Cerebellar cortex (tissue), 1 donor: ENCODE results near the gene MEOX2.

Source experiments
- DNase-seq: peaks from one replicate; pipeline ENCODE4 v3.0.0-alpha.2; 2015; ENCODE audit warnings: low spot score

The MEOX2 gene

GRCh38 chr7:15610503-15610902 lies 76.0 kb downstream of the MEOX2 start:
- no peak for DNase-seq

- DNase-seq = no peak
Measured at GRCh38 chr7:15609287-15609686, 77.2 kb downstream of the MEOX2 start.

- no peak for DNase-seq
Measured at GRCh38 chr7:15607529-15608210, 78.8 kb downstream of the MEOX2 start.

DNA sequence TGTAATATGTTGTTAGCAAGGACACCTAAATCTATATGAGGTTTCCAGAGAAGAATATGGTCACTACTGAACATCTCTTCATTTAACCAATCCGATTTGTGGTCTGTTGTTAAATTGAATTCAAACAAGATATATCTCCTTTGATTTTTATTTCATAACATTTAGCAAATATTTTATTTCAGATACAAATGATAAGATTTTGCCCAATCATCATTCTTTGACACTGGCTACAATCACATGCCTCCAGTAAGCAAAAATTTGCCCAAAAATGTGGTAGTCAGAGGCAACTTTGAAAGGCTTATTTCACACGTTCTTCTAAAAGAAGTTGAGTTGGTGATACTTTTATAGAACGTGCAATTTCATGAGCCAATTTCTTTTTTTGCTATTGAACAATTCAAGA lies 79.9 kb downstream of the MEOX2 start:
- no peak for DNase-seq

DNA sequence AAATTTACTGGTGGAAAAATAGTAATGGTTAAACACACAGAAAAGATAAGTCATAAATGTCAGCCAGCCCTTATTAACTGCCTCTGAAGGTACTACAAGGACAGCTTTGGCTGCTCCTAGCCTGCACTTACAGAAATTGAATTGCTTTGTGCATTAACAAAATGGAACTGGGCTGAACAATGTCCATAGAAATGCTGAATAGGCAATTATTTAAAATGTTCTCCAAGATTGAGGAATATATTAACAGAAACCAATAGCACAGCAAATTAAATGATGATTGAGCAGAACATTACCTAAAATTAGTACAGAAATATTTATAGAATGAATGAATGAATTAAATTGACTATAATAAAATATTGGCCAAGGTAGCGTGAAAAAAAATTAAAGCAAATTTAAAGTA lies 82.3 kb downstream of the MEOX2 start:
- DNase-seq = no peak

DNA sequence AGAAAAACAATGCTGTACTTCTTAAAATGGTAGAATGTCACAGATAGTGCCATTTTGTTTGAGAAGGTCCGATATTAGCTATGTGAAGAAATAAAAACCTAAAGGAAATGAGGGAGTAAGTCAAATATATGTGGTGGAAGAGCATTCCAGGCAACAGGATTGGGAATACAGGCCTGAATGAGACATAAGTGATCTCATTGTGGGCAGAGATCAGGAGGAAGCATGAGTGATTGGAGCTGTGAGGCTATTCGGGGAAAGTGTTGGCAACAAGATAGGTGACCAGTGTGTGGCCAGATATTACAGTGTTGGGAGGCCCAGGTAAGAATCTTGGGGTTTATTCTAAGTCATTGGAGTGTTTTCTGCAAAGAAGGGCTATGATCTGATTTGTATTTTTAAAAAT lies 83.4 kb downstream of the MEOX2 start:
- no peak for DNase-seq

DNA sequence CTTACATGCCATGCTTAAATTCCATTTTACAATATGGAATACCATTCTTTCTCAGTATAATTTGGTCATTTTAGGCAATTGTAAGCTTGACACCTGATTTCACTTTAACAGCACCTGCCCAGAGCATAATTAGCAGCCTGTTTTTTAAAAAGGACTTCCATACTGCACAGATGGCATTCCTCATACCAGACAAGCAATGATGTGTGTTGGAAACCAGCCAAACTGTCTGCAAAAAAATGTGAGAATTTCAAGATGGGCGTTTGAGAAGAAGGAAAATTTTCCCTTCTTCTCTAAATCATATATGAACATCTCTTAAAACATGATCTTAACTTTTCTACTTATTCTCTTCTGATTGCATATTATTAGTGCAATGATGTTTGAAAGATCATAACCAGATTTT lies 84.2 kb downstream of the MEOX2 start:
- DNase-seq = peak; percentile 5

DNA sequence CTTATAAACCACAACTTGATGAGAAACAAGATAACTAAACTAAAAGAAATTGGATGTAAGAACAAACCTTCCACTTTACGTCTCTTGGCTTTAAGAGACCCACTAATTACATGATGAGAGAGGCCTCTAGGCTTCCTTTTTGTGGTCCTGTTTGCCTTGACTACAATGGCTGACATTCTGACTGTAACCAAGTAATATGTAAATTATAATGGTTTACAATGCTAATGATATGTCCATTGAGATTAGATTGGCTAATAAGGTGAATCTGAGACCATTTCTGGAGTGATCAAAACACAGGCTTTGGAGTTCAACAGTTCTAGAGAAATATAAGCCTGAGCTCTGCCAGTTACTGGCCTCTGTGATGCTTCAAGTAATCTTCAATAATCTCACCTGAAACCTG lies 85.3 kb downstream of the MEOX2 start:
- no peak for DNase-seq

DNA sequence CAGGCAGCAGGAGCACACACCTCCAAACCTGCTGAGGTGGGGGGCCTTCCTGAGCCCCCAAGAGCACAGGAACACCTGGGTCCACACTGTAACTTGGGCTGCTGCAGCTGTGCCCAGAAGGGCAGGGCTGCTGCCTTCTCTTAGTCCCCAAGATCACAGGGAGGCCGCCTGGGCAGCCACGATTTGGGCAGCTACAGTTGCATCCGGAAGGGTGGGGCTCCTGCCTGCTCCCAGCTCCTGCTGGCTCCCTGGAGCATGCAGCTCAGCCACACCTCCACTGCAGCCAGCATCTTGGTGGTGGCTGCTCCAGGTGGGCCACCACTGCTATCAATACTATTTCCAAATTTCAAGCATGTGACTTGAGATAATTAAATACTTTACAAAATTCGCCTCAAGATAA lies 86.2 kb downstream of the MEOX2 start:
- DNase-seq = no peak

DNA sequence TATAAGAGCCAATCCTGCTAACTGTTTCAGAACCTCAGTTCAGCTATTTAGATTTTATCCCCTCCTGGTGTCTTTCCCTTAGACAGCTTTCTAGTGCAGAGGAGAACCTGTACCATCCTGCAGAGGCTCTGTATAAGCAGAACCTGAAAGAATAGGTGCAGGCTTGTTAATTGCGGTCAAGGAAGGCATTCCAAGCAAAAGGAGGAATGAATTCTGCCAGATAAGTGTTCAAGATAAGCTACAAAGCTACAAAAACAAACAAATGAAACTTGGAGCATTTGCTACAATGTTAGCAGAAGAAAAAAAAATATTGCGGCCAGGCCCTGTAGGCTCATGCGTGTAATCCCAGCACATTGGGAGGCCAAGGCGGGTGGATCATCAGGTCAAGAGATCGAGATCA lies 92.0 kb downstream of the MEOX2 start:
- DNase-seq = no peak

GRCh38 chr7:15593382-15593781 lies 93.1 kb downstream of the MEOX2 start:
- DNase-seq = no peak

DNA sequence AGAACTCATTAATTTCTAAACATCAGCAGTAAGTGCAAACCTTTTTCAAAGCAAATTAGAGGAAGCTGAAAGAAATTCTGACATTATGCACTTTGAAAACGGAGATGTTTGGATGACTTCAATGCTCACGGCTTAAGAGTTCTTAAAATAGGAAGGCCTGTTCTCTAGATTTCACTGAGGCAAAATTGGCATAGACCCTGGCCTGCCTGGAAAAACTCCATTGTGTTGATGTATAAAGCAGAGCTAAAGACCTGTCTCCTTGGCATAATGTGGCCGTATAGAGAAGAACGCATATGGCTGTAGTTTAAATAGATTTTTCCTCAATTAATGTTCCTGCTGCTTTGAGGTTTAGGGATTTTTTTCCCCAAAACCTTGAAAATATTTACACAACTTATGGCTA lies 100.2 kb downstream of the MEOX2 start:
- DNase-seq = no peak

DNA sequence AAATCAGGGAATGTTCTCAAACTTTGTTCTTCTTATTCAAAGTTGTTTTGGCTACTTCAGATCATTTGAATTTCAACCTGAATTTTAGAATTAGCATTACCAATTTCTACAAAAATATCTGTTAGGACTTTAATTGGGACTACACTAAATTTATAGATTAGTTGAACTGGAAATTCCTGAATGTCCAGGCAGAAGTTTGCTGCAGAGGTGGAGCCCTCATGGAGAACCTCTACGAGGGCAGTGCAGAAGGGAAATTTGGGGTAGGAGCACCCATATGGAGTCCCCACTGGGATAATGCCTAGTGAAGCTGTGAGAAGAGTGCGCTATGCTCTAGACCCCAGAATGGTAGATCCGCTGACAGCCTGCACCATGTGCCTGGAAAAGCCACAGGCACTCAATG lies 101.9 kb downstream of the MEOX2 start:
- no peak for DNase-seq

- no peak for DNase-seq
Measured at GRCh38 chr7:15582773-15583172, 103.7 kb downstream of the MEOX2 start.

DNA sequence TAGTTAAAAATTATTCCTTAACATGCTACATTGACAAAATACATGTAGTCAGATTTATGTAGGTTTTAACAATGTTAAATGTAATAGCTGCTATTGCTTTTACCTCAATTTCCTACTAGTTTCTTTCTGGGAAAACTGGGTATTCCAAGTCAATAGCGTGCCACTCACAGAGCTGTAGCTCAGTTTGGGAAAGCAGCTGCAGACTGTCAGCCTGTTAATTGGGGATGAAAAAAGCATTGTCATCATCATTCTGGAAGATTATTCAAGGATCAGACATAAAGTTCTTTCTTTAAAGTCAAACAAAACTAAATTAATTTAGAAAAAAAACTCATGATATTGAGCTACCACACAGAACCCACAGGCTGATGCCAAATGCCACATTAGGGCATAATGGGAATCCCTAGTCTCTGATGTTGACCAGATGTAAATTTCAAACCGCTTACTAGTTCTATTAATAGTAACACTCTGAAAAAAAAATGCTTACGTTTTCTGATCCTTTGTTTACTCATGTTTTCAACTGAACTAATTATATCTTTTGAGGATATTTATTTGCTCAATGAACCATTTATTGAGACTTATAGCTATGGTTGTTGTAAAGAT lies 105.0 kb downstream of the MEOX2 start:
- DNase-seq = no peak

GRCh38 chr7:15580604-15581351 lies 105.7 kb downstream of the MEOX2 start:
- no peak for DNase-seq

DNA sequence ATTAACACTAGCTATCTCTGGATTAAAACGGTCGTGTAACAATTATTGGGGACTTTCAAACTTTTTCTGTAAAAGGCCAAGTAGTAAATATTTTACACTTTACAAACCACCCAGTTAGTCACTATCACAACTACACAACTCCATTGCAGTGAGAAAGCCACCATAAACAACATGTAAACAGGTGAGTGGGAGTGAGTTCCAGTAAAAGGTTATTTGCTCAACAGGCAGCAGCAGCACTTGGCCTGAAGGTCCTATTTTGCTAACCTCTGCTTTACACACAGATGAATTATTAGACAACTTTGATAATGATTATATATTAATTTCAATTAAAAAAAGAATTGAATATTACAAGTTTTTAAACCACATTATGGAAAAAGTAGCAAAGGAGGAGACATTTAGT lies 108.9 kb downstream of the MEOX2 start:
- no peak for DNase-seq

DNA sequence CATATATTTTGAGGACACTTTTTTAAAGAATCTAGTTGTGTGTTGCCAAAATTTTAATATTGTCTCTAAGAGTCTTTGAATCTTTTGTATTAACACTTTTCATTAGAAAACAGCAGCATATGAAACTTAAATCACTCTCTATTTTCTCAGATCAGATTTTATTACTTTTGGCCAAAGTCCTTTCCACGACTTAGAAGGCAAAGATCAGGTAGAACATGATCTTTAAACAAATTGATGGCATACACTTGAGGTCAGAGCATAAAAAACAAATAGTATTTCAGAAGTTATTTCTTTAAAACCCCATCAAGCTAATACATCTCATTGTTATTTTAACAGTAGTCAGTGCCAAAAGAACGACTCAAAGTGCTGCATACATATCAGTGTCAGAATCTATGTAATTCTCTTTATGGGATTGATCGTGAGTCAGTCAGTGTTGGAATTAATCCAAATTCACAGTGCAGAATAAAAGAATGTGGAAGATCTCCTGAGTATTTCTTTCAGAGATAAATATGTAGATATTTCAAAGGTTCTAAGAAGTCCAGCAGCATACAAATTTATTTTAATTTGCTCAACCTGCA lies 115.1 kb downstream of the MEOX2 start:
- DNase-seq = no peak

GRCh38 chr7:15567652-15568051 lies 118.8 kb downstream of the MEOX2 start:
- no peak for DNase-seq

GRCh38 chr7:15567036-15567435 lies 119.4 kb downstream of the MEOX2 start:
- DNase-seq = no peak

DNA sequence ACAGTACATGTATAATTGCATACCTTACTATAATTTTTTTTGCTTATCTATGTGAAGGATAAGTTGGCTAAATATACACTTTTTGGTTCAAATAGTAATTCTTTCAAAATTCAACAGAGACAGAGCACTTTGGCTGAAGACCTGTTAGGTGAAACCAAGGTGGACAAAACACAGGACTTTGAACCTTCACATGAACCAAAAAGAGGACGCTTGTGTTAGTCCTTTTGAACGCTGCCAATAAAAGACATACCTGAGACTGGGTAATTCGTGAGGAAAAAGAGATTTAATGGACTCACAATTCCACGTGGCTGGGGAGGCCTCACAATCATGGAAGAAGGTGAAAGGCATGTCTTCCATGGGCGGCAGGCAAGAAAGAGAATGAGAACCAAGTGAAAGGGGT lies 120.0 kb downstream of the MEOX2 start:
- DNase-seq = no peak

DNA sequence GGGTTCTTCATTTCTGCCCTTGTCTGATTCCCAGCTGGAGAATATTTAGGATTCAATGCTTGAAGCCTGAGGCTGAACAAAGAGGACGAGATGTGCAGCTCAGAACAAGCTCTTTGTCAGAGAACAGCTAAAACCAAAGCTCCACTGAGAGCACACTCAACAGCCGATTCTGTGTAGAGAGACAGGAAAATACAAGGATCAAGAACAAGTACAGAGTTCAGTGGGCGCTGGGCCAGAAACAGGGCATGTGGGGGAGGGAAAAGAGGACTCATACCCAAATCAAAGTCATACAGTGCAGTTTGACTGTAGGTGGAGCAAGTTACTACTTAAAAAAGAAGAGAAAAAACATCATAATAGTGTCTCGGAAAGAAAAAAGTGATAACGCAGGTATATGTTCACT lies 124.6 kb downstream of the MEOX2 start, which contains the start of gene AGMO:
Gene AGMO, minus strand, starts transcription at position 181 of the 400 bp plus-strand sequence.
- peak; percentile 14 for DNase-seq
